NB4 (cell line): ENCODE measurements around the gene MECP2.

Experiments used
- CTCF ChIP-seq: IDR thresholded peaks from one replicate; pipeline ENCODE4 v1.5.1; 2012; ENCODE audit warnings: low read depth, low read length
- MYC ChIP-seq: IDR thresholded peaks from 2 replicates; pipeline ENCODE4 v1.6.1; 2011; ENCODE audit warnings: low read depth, low read length
- POLR2A ChIP-seq: IDR thresholded peaks from 2 replicates; pipeline ENCODE4 v1.6.1; 2011; ENCODE audit warnings: mild to moderate bottlenecking; ENCODE audit not compliant: insufficient read length; ENCODE audit errors: extremely low read depth

DNA sequence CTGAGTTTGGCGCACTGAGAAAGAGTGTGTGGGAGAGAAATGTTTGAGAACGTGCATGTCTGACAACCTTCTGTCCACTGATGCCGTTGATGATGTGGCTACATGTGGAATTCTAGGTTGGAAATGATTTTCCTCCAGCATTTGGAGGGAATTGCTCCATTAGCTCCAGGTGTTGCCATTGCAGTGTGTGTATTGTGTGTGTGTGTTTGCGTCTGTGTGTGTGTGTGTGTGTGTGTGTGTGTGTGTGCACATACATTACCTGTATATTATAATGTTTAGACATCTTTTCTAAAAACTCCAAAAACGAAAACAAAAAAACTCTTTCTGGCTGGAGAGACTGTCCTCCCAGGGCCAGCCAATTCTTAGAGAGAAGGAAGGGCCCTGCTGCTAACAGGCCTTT lies 18.2 kb upstream of the MECP2 start:
- TF ChIP-seq POLR2A: no peak
- no peak for TF ChIP-seq CTCF
- no peak for TF ChIP-seq MYC
